Measurements from ENCODE around the gene DGKI. TPM values are rescaled to one million over a fixed set of nuclear protein-coding genes. Genes with fewer than 3 reads are reported as not detected.

The DGKI gene
- total and polyA plus RNA-seq, 9 of the 15 experiments (the other 6 are each of a cell fraction or from before 2014, with no cell fraction given) = 0.11 to 0.54 (median 0.15) TPM; not detected in 5

DNA sequence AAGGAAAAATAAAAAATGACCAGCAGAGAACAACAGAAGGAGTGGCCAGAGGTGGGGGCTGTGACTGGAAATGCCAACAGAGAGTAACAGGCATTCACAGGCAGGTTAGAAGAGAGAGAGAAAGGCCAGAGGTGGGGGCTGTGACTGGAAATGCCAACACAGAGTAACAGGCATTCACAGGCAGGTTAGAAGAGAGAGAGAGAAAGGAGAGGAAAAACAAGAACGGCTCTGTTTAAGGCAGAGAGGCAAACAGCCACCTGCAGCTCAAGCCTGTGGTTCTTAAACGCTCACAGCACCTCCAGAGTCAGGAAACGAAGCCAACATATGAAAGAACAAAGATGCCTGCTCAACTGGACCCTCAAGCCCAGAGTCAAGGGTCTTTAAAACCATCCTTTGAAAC lies 39.5 kb upstream of the DGKI start:
- intact Hi-C loops (cut with micrococcal nuclease) (no loop called here), in situ Hi-C loops (cut with MboI) (no loop called here)
- Histone ChIP-seq H3K9ac (ENCODE audit: insufficient read depth in 1 of 2, low read depth in 2 of 2, low read length in 2 of 2) (no peak overlapping the region), H3K79me2 (ENCODE audit: control insufficient read depth, insufficient read depth, low read length) (no peaks in the 10 kb centered on the region), H3K27ac (ENCODE audit: extremely low read depth, low read depth, low read length) (no peak overlapping the region), H4K20me1 (replicated peaks; ENCODE audit: control insufficient read depth, insufficient read depth, low read length) (no peaks in the 10 kb centered on the region), H3K27me3 (ENCODE audit: control insufficient read depth in 2 of 2, insufficient read depth in 2 of 2, low read length in 2 of 2) (no peaks in the 10 kb centered on the region), H3K36me3 (ENCODE audit: control insufficient read depth, insufficient read depth, low read length) (peaks cover 64% of the 10 kb centered on the region), H3K4me2 (ENCODE audit: insufficient read depth, low read length) (no peak overlapping the region), H2AFZ (ENCODE audit: low read depth, low read length) (no peak overlapping the region), H3K4me3 (no peak overlapping the region), H3K9me1 (ENCODE audit: control insufficient read depth, insufficient read depth, low read length) (peaks cover 3% of the 10 kb centered on the region), H3K9me3 (replicated peaks; ENCODE audit: control insufficient read depth, insufficient read depth, low read depth, low read length) (no peaks in the 10 kb centered on the region), H3K4me1 (replicated peaks in 1 of 2; ENCODE audit: control insufficient read depth in 2 of 2, insufficient read depth in 2 of 2, low read length in 2 of 2) (peaks cover 3 to 17% of the 10 kb centered on the region in 2 experiments; a peak in 3 of 5 replicates)
- POLR2A ChIA-PET = interaction anchor here (0.5 kb wide), 1 partner anchor 115 kb away, joined by 5 read pairs; no protein-coding TSS in a partner anchor
- ATAC-seq (no peak), DNase-seq (ENCODE audit: extremely low read depth in 1 of 4, low spot score in 3 of 4) (no peak), FAIRE-seq (no peak)
- TF ChIP-seq DIDO1 (tag; IDR thresholded peaks at IDR 0.05; ENCODE audit: low read depth) (no peak), ZNF584 (CRISPR knock-in tag; IDR thresholded peaks at IDR 0.05; ENCODE audit: low read depth) (no peak), MECOM (CRISPR knock-in tag; IDR thresholded peaks at IDR 0.05) (no peak), MNT (conservative IDR thresholded peaks at IDR 0.05) (no peak), KAT8 (IDR thresholded peaks at IDR 0.05; ENCODE audit: low read depth) (no peak), KDM4B (IDR thresholded peaks at IDR 0.05; ENCODE audit: borderline replicate concordance in 2 of 2, low read depth in 1 of 2) (no peak), ZNF589 (CRISPR knock-in tag; IDR thresholded peaks at IDR 0.05; ENCODE audit: low read depth) (no peak), SUPT5H (IDR thresholded peaks at IDR 0.05) (no peak), SOX6 (IDR thresholded peaks at IDR 0.05) (no peak), WHSC1 (IDR thresholded peaks at IDR 0.05; ENCODE audit: low read length) (no peak), CREBBP (IDR thresholded peaks at IDR 0.05; ENCODE audit: low read depth, low read length) (no peak), PHB (CRISPR knock-in tag; IDR thresholded peaks at IDR 0.05) (no peak), ARID4B (CRISPR knock-in tag; IDR thresholded peaks at IDR 0.05) (no peak), SRSF9 (IDR thresholded peaks at IDR 0.05; ENCODE audit: borderline replicate concordance, low read depth, low read length) (no peak), YBX1 (IDR thresholded peaks at IDR 0.05) (no peak), SRSF1 (IDR thresholded peaks at IDR 0.05; ENCODE audit: low read depth, low read length) (no peak)
- TF ChIP-seq, protein P1, sequence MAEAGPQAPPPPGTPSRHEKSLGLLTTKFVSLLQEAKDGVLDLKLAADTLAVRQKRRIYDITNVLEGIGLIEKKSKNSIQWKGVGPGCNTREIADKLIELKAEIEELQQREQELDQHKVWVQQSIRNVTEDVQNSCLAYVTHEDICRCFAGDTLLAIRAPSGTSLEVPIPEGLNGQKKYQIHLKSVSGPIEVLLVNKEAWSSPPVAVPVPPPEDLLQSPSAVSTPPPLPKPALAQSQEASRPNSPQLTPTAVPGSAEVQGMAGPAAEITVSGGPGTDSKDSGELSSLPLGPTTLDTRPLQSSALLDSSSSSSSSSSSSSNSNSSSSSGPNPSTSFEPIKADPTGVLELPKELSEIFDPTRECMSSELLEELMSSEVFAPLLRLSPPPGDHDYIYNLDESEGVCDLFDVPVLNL (CRISPR knock-in tag; IDR thresholded peaks at IDR 0.05; ENCODE audit: low read depth) = no peak
- CTCF ChIA-PET (ENCODE audit: low intra/inter-chr PET ratio) = no interaction called here
- WGBS (ENCODE audit: insufficient coverage, low coverage, missing lambda C conversion rate) = 79% methylated on average over 3 of the region's 3 CpGs
- no TSS peak for BruUV-seq (replicated peaks)
